Esophagus muscularis mucosa (tissue), 4 donors: ENCODE data around the gene EPB41L5.

Source experiments
- EP300 ChIP-seq: sonication (generic); formaldehyde crosslinking; IDR thresholded peaks from one replicate; pipeline ENCODE4 v1.6.1; 2017; ENCODE audit warnings: antibody characterized with exemption
- POLR2A ChIP-seq: fragments of 450-650 bp; IDR thresholded peaks from one replicate; pipeline ENCODE4 v1.6.1; 2017; ENCODE audit warnings: antibody characterized with exemption, moderate library complexity, mild to moderate bottlenecking, low read depth
- POLR2AphosphoS5 ChIP-seq, 2 donors: sonication (generic); formaldehyde crosslinking; IDR thresholded peaks; one replicate each; pipeline ENCODE4 v1.6.1; 2017; ENCODE audit warnings: antibody characterized with exemption in 2 of 2
- TF ChIP-seq, protein P1 (sequence below), 3 experiments: fragments of 200-600 bp in 2 of 3; fragments of 450-650 bp in 1 of 3; sonication (generic) in 2 of 3; IDR thresholded peaks; one replicate each; pipeline ENCODE4 v1.5.1; 2017 to 2019; ENCODE audit warnings: antibody characterized with exemption in 3 of 3, mild to moderate bottlenecking in 2 of 3, moderate library complexity in 1 of 3

DNA sequence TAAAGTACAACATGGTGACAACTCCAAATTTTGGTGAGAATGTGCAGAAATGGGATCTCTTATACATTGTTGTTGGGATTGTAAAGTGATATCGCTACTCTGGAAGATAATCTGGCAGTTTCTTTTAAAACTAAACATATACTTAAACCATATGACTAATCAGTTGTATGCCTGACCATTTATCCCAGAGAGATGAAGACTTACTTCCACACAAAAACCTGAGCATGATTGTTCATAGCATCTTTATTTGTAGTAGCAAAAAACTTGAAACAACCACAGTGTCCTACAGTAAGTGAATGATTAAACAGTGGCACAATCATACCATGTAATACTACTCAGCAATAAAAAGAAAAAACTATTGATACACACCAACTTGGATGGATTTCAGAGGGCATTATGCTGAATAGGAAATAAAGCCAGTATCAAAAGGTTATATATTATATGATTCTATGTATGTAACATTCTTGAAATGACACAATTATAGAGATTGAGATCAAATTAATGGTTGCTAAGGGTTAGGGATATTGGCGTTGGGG is 47.3 kb downstream of the EPB41L5 start:
- TF ChIP-seq, protein P1, sequence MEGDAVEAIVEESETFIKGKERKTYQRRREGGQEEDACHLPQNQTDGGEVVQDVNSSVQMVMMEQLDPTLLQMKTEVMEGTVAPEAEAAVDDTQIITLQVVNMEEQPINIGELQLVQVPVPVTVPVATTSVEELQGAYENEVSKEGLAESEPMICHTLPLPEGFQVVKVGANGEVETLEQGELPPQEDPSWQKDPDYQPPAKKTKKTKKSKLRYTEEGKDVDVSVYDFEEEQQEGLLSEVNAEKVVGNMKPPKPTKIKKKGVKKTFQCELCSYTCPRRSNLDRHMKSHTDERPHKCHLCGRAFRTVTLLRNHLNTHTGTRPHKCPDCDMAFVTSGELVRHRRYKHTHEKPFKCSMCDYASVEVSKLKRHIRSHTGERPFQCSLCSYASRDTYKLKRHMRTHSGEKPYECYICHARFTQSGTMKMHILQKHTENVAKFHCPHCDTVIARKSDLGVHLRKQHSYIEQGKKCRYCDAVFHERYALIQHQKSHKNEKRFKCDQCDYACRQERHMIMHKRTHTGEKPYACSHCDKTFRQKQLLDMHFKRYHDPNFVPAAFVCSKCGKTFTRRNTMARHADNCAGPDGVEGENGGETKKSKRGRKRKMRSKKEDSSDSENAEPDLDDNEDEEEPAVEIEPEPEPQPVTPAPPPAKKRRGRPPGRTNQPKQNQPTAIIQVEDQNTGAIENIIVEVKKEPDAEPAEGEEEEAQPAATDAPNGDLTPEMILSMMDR (IDR thresholded peaks at IDR 0.05), result no peak
- TF ChIP-seq POLR2A, result no peak
- no peak for TF ChIP-seq EP300
- TF ChIP-seq POLR2AphosphoS5 (IDR thresholded peaks at IDR 0.05), result no peak
